PC-3 (cell line): ENCODE results near the gene SLC22A5. TPM values are rescaled to one million over a fixed set of nuclear protein-coding genes. Genes with fewer than 3 reads are reported as not detected.

ENCODE experiments used
- ATAC-seq: fragments of 200-7000 bp; cut with Tn5 transposase; 2 replicates; pipeline ENCODE4 v1.9.1; 2020; ENCODE audit warnings: mild to moderate bottlenecking, moderate library complexity
- BruUV-seq: library from RNA; stranded (reverse); fragments of 400-500 nt; replicated peaks from 2 replicates; lab custom pipeline; 2021; lab: Mats Ljungman, UMichigan
- CTCF ChIA-PET: fragments of 300-600 bp; sonication (Branson Sonifier 250); formaldehyde crosslinking; loops from one replicate; lab custom pipeline; 2022; ENCODE audit warnings: antibody characterized with exemption; lab: Charles Lee
- POLR2A ChIA-PET: fragments of 300-600 bp; sonication (Branson Sonifier 250); formaldehyde crosslinking; loops from one replicate; lab custom pipeline; 2022; ENCODE audit warnings: antibody characterized with exemption; ENCODE audit not compliant: unreplicated experiment; lab: Charles Lee
- DNase-seq: peaks from one replicate; pipeline ENCODE4 v3.0.0-alpha.2; 2015
- H2AFZ ChIP-seq: fragments of 300-600 bp; sonication (generic); 2 replicates; pipeline ENCODE4 v1.6.0; 2016; ENCODE audit warnings: antibody characterized with exemption, low read length
- H3F3A ChIP-seq: fragments of 300-600 bp; sonication (generic); one replicate; pipeline ENCODE4 v1.6.0; 2017; ENCODE audit warnings: antibody characterized with exemption, low read length, control low read depth, mild to moderate bottlenecking; ENCODE audit not compliant: unreplicated experiment
- H3K27ac ChIP-seq: fragments of 300-600 bp; sonication (generic); 2 replicates; pipeline ENCODE4 v1.5.1; 2016; ENCODE audit warnings: mild to moderate bottlenecking, low read length
- H3K27me3 ChIP-seq: fragments of 300-600 bp; sonication (generic); 2 replicates; pipeline ENCODE4 v1.6.1; 2016; ENCODE audit warnings: low read length, mixed read lengths
- H3K36me3 ChIP-seq: fragments of 300-600 bp; sonication (generic); 2 replicates; pipeline ENCODE4 v1.6.1; 2016; ENCODE audit warnings: low read depth, mixed run types, low read length, mixed read lengths
- H3K4me1 ChIP-seq: fragments of 300-600 bp; sonication (generic); 2 replicates; pipeline ENCODE4 v1.5.1; 2016; ENCODE audit warnings: low read length; ENCODE audit not compliant: insufficient read depth
- H3K4me2 ChIP-seq: fragments of 300-600 bp; sonication (generic); 2 replicates; pipeline ENCODE4 v1.6.0; 2016; ENCODE audit warnings: low read length
- H3K4me3 ChIP-seq: fragments of 300-600 bp; sonication (generic); 2 replicates; pipeline ENCODE4 v1.5.1; 2016; ENCODE audit warnings: mild to moderate bottlenecking, low read length, mixed read lengths
- H3K79me2 ChIP-seq: fragments of 300-600 bp; sonication (generic); 2 replicates; pipeline ENCODE4 v1.6.1; 2017; ENCODE audit warnings: low read length, mixed read lengths
- H3K9ac ChIP-seq: fragments of 300-600 bp; sonication (generic); 2 replicates; pipeline ENCODE4 v1.6.0; 2016; ENCODE audit warnings: mild to moderate bottlenecking, low read length
- H3K9me2 ChIP-seq: fragments of 300-600 bp; sonication (generic); replicated peaks from 2 replicates; pipeline ENCODE4 v1.6.1; 2016; ENCODE audit warnings: mixed run types, low read length, mixed read lengths
- H3K9me3 ChIP-seq: fragments of 300-600 bp; sonication (generic); 2 replicates; pipeline ENCODE4 v1.6.1; 2016; ENCODE audit warnings: low read length, mixed read lengths
- H4K20me1 ChIP-seq: fragments of 300-600 bp; sonication (generic); 2 replicates; pipeline ENCODE4 v1.6.1; 2016; ENCODE audit warnings: low read length, mixed read lengths
- EZH2 ChIP-seq: fragments of 300-600 bp; sonication (generic); IDR thresholded peaks from one replicate; pipeline ENCODE4 v1.6.1; 2017; ENCODE audit warnings: antibody characterized with exemption, mild to moderate bottlenecking, low read length; ENCODE audit not compliant: unreplicated experiment
- EZH2phosphoT487 ChIP-seq: fragments of 300-600 bp; sonication (generic); IDR thresholded peaks from 2 replicates; pipeline ENCODE4 v1.6.1; 2018; ENCODE audit warnings: mild to moderate bottlenecking, antibody characterized with exemption, low read length, borderline replicate concordance
- intact Hi-C: fragments of 100-400 bp; cut with micrococcal nuclease; formaldehyde crosslinking; loops from 2 replicates; pipeline ENCODE4 v1.9.0; 2023
- total RNA-seq: library from RNA; depleted of rRNA; stranded (reverse); fragments of >200 nt; gene quantifications from 2 replicates; pipeline ENCODE4 v1.2.3, GENCODE V29; 2014
- TF ChIP-seq, protein P1 (sequence below): fragments of 300-600 bp; sonication (generic); conservative IDR thresholded peaks from 2 replicates; pipeline ENCODE4 v1.5.1; 2017; ENCODE audit warnings: antibody characterized with exemption, low read depth, mild to moderate bottlenecking, low read length

SLC22A5 gene
- total RNA-seq, 1 experiment from 2014 or later: 8.2 TPM

- intact Hi-C loops: loop anchor here (1.0 kb wide), 1 partner anchor 21 kb away; no protein-coding TSS in a partner anchor
- H4K20me1 ChIP-seq: no peaks in the 10 kb centered on the region
- no peaks in the 10 kb centered on the region for H3K27me3 ChIP-seq
- H3K4me2 ChIP-seq: peak overlapping the region; percentile 95
- H3K9me2 ChIP-seq: no peaks in the 10 kb centered on the region
- POLR2A ChIA-PET: interaction anchor here (1.0 to 1.1 kb wide), 3 partner anchors 22 to 86 kb away, joined by 5 to 18 read pairs (median 5); partner anchors contain the start of gene IRF1
- H2AFZ ChIP-seq: peak overlapping the region; percentile 36
- H3F3A ChIP-seq: no peaks in the 10 kb centered on the region
- CTCF ChIA-PET: interaction anchor here (1.4 kb wide), 1 partner anchor 86 kb away, joined by 5 read pairs; no protein-coding TSS in a partner anchor
- peak overlapping the region; percentile 90 for H3K27ac ChIP-seq
- peaks cover 65% of the 10 kb centered on the region for H3K4me1 ChIP-seq
- peak overlapping the region; percentile 71 for H3K4me3 ChIP-seq
- DNase-seq: peak; percentile 64
- TF ChIP-seq EZH2 (no peak), EZH2phosphoT487 (no peak)
- TF ChIP-seq, protein P1, sequence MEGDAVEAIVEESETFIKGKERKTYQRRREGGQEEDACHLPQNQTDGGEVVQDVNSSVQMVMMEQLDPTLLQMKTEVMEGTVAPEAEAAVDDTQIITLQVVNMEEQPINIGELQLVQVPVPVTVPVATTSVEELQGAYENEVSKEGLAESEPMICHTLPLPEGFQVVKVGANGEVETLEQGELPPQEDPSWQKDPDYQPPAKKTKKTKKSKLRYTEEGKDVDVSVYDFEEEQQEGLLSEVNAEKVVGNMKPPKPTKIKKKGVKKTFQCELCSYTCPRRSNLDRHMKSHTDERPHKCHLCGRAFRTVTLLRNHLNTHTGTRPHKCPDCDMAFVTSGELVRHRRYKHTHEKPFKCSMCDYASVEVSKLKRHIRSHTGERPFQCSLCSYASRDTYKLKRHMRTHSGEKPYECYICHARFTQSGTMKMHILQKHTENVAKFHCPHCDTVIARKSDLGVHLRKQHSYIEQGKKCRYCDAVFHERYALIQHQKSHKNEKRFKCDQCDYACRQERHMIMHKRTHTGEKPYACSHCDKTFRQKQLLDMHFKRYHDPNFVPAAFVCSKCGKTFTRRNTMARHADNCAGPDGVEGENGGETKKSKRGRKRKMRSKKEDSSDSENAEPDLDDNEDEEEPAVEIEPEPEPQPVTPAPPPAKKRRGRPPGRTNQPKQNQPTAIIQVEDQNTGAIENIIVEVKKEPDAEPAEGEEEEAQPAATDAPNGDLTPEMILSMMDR: peak; percentile 51; the same call in 1 of the 2 replicates
- H3K9ac ChIP-seq: peak overlapping the region; percentile 84
- no TSS peak for BruUV-seq
- no peaks in the 10 kb centered on the region for H3K36me3 ChIP-seq
- ATAC-seq: peak; percentile 63
- peaks cover 33% of the 10 kb centered on the region for H3K79me2 ChIP-seq
- no peaks in the 10 kb centered on the region for H3K9me3 ChIP-seq
These were observed 41.2 kb downstream of the SLC22A5 start for GRCh38 chr5:132410451-132411303.

- Histone ChIP-seq H3K4me1 (peaks cover 66% of the 10 kb centered on the region), H3K79me2 (peaks cover 41% of the 10 kb centered on the region), H3K4me3 (peak overlapping the region; percentile 71), H3K27ac (peak overlapping the region; percentile 90), H3K36me3 (no peaks in the 10 kb centered on the region), H3K9ac (peak overlapping the region; percentile 84), H3K4me2 (peak overlapping the region; percentile 95), H2AFZ (peak overlapping the region; percentile 36), H4K20me1 (no peaks in the 10 kb centered on the region), H3K9me2 (no peaks in the 10 kb centered on the region), H3F3A (no peaks in the 10 kb centered on the region), H3K27me3 (no peaks in the 10 kb centered on the region), H3K9me3 (no peaks in the 10 kb centered on the region)
- POLR2A ChIA-PET: interaction anchor here (1.0 to 1.1 kb wide), 3 partner anchors 23 to 85 kb away, joined by 5 to 18 read pairs (median 5); partner anchors contain the start of gene IRF1
- intact Hi-C loops: loop anchor here (1.0 kb wide), 1 partner anchor 22 kb away; no protein-coding TSS in a partner anchor
- TF ChIP-seq, protein P1: no peak
- TF ChIP-seq EZH2: no peak
- no peak for TF ChIP-seq EZH2phosphoT487
- peak; percentile 71 for DNase-seq
- CTCF ChIA-PET: interaction anchor here (1.4 kb wide), 1 partner anchor 85 kb away, joined by 5 read pairs; no protein-coding TSS in a partner anchor
- ATAC-seq: peak; percentile 35
- TSS peak; percentile 20 for BruUV-seq
These were observed 41.9 kb downstream of the SLC22A5 start for GRCh38 chr5:132411304-132412013.
